Esophagus muscularis mucosa (tissue), 4 donors: ENCODE results near the gene CNTLN.

Experiments
- EP300 ChIP-seq: sonication (generic); formaldehyde crosslinking; IDR thresholded peaks from one replicate; pipeline ENCODE4 v1.6.1; 2017; ENCODE audit warnings: antibody characterized with exemption
- POLR2A ChIP-seq: fragments of 450-650 bp; IDR thresholded peaks from one replicate; pipeline ENCODE4 v1.6.1; 2017; ENCODE audit warnings: antibody characterized with exemption, moderate library complexity, mild to moderate bottlenecking, low read depth
- TF ChIP-seq, protein P1 (sequence below), 3 experiments: fragments of 200-600 bp in 2 of 3; fragments of 450-650 bp in 1 of 3; sonication (generic) in 2 of 3; IDR thresholded peaks; one replicate each; pipeline ENCODE4 v1.5.1; 2017 to 2019; ENCODE audit warnings: antibody characterized with exemption in 3 of 3, mild to moderate bottlenecking in 2 of 3, moderate library complexity in 1 of 3

DNA sequence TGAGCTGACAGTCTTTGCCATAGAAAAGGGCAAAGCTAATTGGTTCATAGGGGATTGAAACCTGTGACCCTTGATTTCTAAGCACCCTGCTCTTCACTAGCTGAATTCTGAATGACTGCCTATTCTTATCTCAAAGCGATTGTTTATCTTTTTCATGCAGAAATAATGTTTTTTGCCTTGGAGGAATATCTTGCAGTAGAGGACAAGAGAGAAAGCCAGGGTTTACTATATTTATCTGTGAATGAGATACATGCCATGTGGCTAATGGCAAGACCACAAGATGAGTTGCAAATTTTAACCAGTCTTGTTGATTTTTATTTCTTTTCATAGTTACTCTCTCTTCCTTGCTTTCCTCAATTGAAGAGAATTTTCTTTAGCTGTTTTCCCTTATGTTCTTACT is 185.0 kb downstream of the CNTLN start:
- TF ChIP-seq, protein P1, sequence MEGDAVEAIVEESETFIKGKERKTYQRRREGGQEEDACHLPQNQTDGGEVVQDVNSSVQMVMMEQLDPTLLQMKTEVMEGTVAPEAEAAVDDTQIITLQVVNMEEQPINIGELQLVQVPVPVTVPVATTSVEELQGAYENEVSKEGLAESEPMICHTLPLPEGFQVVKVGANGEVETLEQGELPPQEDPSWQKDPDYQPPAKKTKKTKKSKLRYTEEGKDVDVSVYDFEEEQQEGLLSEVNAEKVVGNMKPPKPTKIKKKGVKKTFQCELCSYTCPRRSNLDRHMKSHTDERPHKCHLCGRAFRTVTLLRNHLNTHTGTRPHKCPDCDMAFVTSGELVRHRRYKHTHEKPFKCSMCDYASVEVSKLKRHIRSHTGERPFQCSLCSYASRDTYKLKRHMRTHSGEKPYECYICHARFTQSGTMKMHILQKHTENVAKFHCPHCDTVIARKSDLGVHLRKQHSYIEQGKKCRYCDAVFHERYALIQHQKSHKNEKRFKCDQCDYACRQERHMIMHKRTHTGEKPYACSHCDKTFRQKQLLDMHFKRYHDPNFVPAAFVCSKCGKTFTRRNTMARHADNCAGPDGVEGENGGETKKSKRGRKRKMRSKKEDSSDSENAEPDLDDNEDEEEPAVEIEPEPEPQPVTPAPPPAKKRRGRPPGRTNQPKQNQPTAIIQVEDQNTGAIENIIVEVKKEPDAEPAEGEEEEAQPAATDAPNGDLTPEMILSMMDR (IDR thresholded peaks at IDR 0.05) = no peak
- TF ChIP-seq POLR2A (no peak), EP300 (no peak)
